Kidney tubule cell (primary cell): Measurements from ENCODE around the gene FAM241A.

Experiments used
- DNase-seq: peaks from one replicate; pipeline ENCODE4 v3.0.0-alpha.2; 2018; ENCODE audit warnings: low spot score

The FAM241A gene

GRCh38 chr4:112145326-112145789 is at the start of gene FAM241A:
FAM241A (plus strand) TSS chr4:112145454; CDS start chr4:112145581, 127 bp downstream.
- peak; percentile 88 for DNase-seq

- DNase-seq, result no peak
These were observed 46.3 kb upstream of the FAM241A start for GRCh38 chr4:112098841-112099530.

GRCh38 chr4:112099701-112100297 is 45.5 kb upstream of the FAM241A start:
- DNase-seq, result peak; percentile 60

- no peak for DNase-seq
These were observed 42.3 kb upstream of the FAM241A start for GRCh38 chr4:112102875-112103370.

GRCh38 chr4:112105201-112105969 is 39.9 kb upstream of the FAM241A start:
- no peak for DNase-seq

GRCh38 chr4:112109360-112110058 is 35.7 kb upstream of the FAM241A start:
- DNase-seq, result peak; percentile 40

GRCh38 chr4:112110059-112110425 is 35.2 kb upstream of the FAM241A start:
- no peak for DNase-seq

GRCh38 chr4:112111306-112111705 is 33.9 kb upstream of the FAM241A start:
- no peak for DNase-seq

- DNase-seq, result peak; percentile 2
These were observed 33.2 kb upstream of the FAM241A start for GRCh38 chr4:112112095-112112494.

- DNase-seq, result no peak
These were observed 32.6 kb upstream of the FAM241A start for GRCh38 chr4:112112590-112113170.

GRCh38 chr4:112113864-112114263 is 31.4 kb upstream of the FAM241A start:
- DNase-seq, result no peak

- DNase-seq, result no peak
These were observed 30.8 kb upstream of the FAM241A start for GRCh38 chr4:112114452-112114851.

- no peak for DNase-seq
These were observed 26.4 kb upstream of the FAM241A start for GRCh38 chr4:112118742-112119352.

- no peak for DNase-seq
These were observed 25.9 kb upstream of the FAM241A start for GRCh38 chr4:112119353-112119783.

- DNase-seq, result no peak
These were observed 25.2 kb upstream of the FAM241A start for GRCh38 chr4:112120021-112120420.

GRCh38 chr4:112125416-112125815 is 19.8 kb upstream of the FAM241A start:
- DNase-seq, result no peak

- DNase-seq, result no peak
These were observed 18.1 kb upstream of the FAM241A start for GRCh38 chr4:112127048-112127637.

- peak; percentile 42 for DNase-seq
These were observed 17.5 kb upstream of the FAM241A start for GRCh38 chr4:112127803-112128202.

- no peak for DNase-seq
These were observed 16.8 kb upstream of the FAM241A start for GRCh38 chr4:112128452-112128851.

GRCh38 chr4:112130906-112131305 is 14.3 kb upstream of the FAM241A start:
- peak; percentile 9 for DNase-seq

GRCh38 chr4:112136551-112136950 is 8.7 kb upstream of the FAM241A start:
- DNase-seq, result no peak
